ENCODE data around the gene MLPH. TPM values are rescaled to one million over a fixed set of nuclear protein-coding genes. Genes with fewer than 3 reads are reported as not detected.
A peak's percentile ranks its signal among the peaks of the same experiment; 100 is the strongest.

MLPH gene
- total and polyA plus RNA-seq, 4 donors: 71.0 to 295 (median 192) TPM

DNA sequence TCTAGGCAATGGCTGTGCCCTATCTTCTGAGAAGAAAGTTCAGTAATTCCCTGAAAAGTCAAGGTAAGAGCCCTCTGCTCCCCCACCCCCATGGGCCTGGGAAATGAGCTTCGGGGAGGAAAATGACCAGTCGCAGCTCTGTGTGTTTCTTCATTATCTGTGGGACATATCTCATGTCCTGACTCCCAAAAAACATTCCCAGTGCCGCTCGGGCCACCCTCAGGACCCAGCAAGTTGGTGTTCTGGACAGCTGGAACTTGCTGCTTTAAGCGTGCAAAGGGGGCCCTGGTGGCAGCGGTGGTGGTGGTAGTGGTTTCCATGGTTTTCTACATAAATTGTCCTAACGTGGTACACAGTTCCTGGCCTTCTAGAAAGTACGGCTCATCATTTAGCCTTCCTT, 62.2 kb downstream of the MLPH start:
- Histone ChIP-seq H3K36me3 (ENCODE audit: control insufficient read depth in 4 of 4, insufficient read depth in 4 of 4, low read length in 4 of 4) (peaks cover 0 to 24% (median 0%) of the 10 kb centered on the region in 4 donors), H3K27ac (ENCODE audit: low read depth in 1 of 2, low read length in 1 of 2) (peak overlapping the region in 1 of 2 donors; percentile 5), H3K9ac (ENCODE audit: insufficient read depth in 1 of 2, low read length in 2 of 2) (no peak overlapping the region), H3K4me3 (no peak overlapping the region), H3K9me3 (ENCODE audit: control insufficient read depth in 4 of 4, insufficient read depth in 3 of 4, low read length in 3 of 4) (no peaks in the 10 kb centered on the region), H3K4me1 (ENCODE audit: control insufficient read depth in 5 of 5, insufficient read depth in 5 of 5, low read length in 5 of 5) (peaks cover 0 to 8% (median 0%) of the 10 kb centered on the region in 5 donors), H3K27me3 (ENCODE audit: control insufficient read depth in 3 of 3, insufficient read depth in 3 of 3, low read length in 2 of 3) (no peaks in the 10 kb centered on the region)
- ATAC-seq (ENCODE audit: insufficient read depth, low FRiP score) (no peak), DNase-seq (no peak)
- TF ChIP-seq, protein P1, sequence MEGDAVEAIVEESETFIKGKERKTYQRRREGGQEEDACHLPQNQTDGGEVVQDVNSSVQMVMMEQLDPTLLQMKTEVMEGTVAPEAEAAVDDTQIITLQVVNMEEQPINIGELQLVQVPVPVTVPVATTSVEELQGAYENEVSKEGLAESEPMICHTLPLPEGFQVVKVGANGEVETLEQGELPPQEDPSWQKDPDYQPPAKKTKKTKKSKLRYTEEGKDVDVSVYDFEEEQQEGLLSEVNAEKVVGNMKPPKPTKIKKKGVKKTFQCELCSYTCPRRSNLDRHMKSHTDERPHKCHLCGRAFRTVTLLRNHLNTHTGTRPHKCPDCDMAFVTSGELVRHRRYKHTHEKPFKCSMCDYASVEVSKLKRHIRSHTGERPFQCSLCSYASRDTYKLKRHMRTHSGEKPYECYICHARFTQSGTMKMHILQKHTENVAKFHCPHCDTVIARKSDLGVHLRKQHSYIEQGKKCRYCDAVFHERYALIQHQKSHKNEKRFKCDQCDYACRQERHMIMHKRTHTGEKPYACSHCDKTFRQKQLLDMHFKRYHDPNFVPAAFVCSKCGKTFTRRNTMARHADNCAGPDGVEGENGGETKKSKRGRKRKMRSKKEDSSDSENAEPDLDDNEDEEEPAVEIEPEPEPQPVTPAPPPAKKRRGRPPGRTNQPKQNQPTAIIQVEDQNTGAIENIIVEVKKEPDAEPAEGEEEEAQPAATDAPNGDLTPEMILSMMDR (IDR thresholded peaks at IDR 0.05; ENCODE audit: control extremely low read depth, extremely low read depth): no peak
- WGBS, 2 donors: 90 to 91% methylated on average over 8 of the region's 8 CpGs

DNA sequence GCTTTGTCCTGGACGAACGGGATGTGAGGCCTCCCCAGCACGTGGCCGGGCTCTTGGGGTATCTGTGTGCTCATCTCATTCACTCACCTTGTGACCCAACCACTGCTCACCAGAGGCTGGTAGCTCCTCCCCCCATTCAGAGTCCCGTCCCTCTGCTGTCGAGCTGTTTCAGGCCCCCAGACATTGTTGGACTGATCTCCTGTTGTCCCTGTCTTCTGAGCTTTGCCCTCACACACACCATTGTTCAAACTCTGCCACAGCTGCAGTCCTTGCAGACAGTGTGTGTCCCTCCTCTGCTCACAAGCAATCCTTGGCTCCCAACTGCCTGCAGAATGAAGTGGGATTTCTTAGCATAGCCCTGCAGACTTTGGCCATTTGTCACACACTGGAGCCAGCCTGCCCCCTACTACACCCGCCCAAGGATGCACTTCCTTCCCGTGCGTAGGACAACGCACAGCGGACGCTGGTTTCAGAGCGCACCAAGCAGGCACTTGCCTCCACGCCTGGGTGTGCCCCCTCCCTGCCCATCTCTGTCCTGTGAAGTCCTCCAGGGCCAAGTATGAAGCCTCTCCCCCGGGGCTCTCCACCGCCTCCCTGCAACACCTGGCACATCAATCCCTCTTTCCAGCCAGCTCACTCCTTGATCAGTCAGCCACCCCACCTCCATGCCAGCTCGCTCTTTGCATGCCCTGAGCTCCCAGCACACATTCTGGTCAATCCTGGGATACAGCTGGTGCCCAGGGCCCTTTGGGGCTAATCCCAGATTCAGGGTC, 62.8 kb downstream of the MLPH start:
- DNase-seq (no peak), ATAC-seq (ENCODE audit: insufficient read depth, low FRiP score) (no peak)
- H3K9me3 ChIP-seq (ENCODE audit: control insufficient read depth in 4 of 4, insufficient read depth in 3 of 4, low read length in 3 of 4): no peaks in the 10 kb centered on the region
- 73 to 77% methylated on average over 17 of the region's 17 CpGs for WGBS, 2 donors
- no peak overlapping the region for H3K9ac ChIP-seq (ENCODE audit: insufficient read depth in 1 of 2, low read length in 2 of 2)
- H3K27ac ChIP-seq (ENCODE audit: low read depth in 1 of 2, low read length in 1 of 2): peak overlapping the region in 1 of 2 donors; percentile 5
- H3K27me3 ChIP-seq (ENCODE audit: control insufficient read depth in 3 of 3, insufficient read depth in 3 of 3, low read length in 2 of 3): no peaks in the 10 kb centered on the region
- H3K4me3 ChIP-seq: no peak overlapping the region
- H3K4me1 ChIP-seq (ENCODE audit: control insufficient read depth in 5 of 5, insufficient read depth in 5 of 5, low read length in 5 of 5): peaks cover 0 to 8% (median 0%) of the 10 kb centered on the region in 5 donors
- H3K36me3 ChIP-seq (ENCODE audit: control insufficient read depth in 4 of 4, insufficient read depth in 4 of 4, low read length in 4 of 4): peaks cover 0 to 26% (median 0%) of the 10 kb centered on the region in 4 donors
- TF ChIP-seq, protein P1 (IDR thresholded peaks at IDR 0.05; ENCODE audit: control extremely low read depth, extremely low read depth): no peak

DNA sequence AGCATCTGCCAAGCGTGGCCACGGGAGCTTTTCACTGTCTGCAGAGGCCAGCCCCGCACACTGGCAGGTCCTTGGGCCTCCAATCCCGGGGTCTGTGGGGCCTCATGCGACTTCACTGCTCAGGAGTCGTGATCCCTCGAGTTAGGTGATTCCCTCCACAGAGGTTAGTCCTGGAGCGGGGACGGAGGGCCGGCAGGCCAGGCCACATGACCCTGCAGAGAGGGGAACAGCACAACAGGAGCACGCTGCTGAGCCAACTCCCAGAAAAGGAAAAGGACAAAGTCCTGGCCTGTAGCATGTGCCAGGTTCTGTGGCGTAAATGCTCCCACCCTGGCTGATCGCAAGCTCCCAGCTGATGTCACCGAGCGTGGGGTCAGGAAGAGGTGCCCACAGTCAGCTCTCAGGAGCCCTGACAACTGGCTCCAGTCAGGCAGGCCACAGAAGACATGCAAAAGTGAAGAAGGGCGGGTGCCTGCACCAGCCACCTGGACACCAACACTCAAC, 64.1 kb downstream of the MLPH start:
- Histone ChIP-seq H3K27me3 (ENCODE audit: control insufficient read depth in 3 of 3, insufficient read depth in 3 of 3, low read length in 2 of 3) (no peaks in the 10 kb centered on the region), H3K4me1 (ENCODE audit: control insufficient read depth in 5 of 5, insufficient read depth in 5 of 5, low read length in 5 of 5) (peaks cover 0 to 8% (median 0%) of the 10 kb centered on the region in 5 donors), H3K27ac (ENCODE audit: low read depth in 1 of 2, low read length in 1 of 2) (no peak overlapping the region), H3K4me3 (no peak overlapping the region), H3K9me3 (ENCODE audit: control insufficient read depth in 4 of 4, insufficient read depth in 3 of 4, low read length in 3 of 4) (peaks cover 0 to 7% (median under 1%) of the 10 kb centered on the region in 4 donors), H3K9ac (ENCODE audit: insufficient read depth in 1 of 2, low read length in 2 of 2) (no peak overlapping the region), H3K36me3 (ENCODE audit: control insufficient read depth in 4 of 4, insufficient read depth in 4 of 4, low read length in 4 of 4) (peaks cover 0 to 24% (median 0%) of the 10 kb centered on the region in 4 donors)
- ATAC-seq (ENCODE audit: insufficient read depth, low FRiP score): no peak
- 92% methylated on average over 16 of the region's 16 CpGs for WGBS, 2 donors
- DNase-seq: no peak
- TF ChIP-seq, protein P1 (IDR thresholded peaks at IDR 0.05; ENCODE audit: control extremely low read depth, extremely low read depth): no peak

All from lung (tissue), 12 donors.